ENCODE measurements around the gene ACTR5. TPM values are rescaled to one million over a fixed set of nuclear protein-coding genes. Genes with fewer than 3 reads are reported as not detected.
A peak's percentile ranks its signal among the peaks of the same experiment; 100 is the strongest.

ACTR5 gene
- total RNA-seq, 5 donors from 2014 or later (not counting 1 experiment from before 2014, with no cell fraction given), result 15.8 to 20.1 (median 18.8) TPM

- peaks cover 42 to 48% (median 47%) of the 10 kb centered on the region in 3 donors for H3K4me1 Mint-ChIP-seq
- POLR2A ChIA-PET, result no interaction called here
- ATAC-seq (replicated peaks in 1 of 4) (peak in 1 of 4 experiments; percentile 6), DNase-seq (no peak)
- H3K27me3 ChIP-seq (replicated peaks in 1 of 2; ENCODE audit: control insufficient read depth in 2 of 2, extremely low read depth in 1 of 2, insufficient read depth in 2 of 2, low read length in 1 of 2), result peaks cover 21 to 82% of the 10 kb centered on the region in 2 experiments
- H3K4me3 Mint-ChIP-seq, result peak overlapping the region; percentile 63 to 70 (median 65)
- peak overlapping the region; percentile 52 to 63 for H3K4me3 ChIP-seq (ENCODE audit: control insufficient read depth in 1 of 2, extremely low read depth in 1 of 2, low read length in 1 of 2)
- H3K4me1 ChIP-seq (ENCODE audit: control insufficient read depth in 1 of 2, extremely low read depth in 1 of 2, insufficient read depth in 2 of 2, low read length in 2 of 2), result peaks cover 5 to 50% of the 10 kb centered on the region in 2 experiments
- H3K9me3 Mint-ChIP-seq, result peaks cover 0 to 5% (median 0%) of the 10 kb centered on the region in 3 donors
- H3K36me3 Mint-ChIP-seq, result peaks cover 4% of the 10 kb centered on the region
- WGBS (ENCODE audit: insufficient coverage), result no CpG with 5 or more reads among the region's 1 CpG
- H3K27ac ChIP-seq (ENCODE audit: low read length), result no peak overlapping the region
- peaks cover 84 to 97% of the 10 kb centered on the region in 2 donors for H3K27me3 Mint-ChIP-seq
- H3K27ac Mint-ChIP-seq, result no peak overlapping the region
- H3K9me3 ChIP-seq, result no peaks in the 10 kb centered on the region
- CTCF ChIA-PET, result interaction anchor here (0.6 to 2.1 kb wide), 5 partner anchors 8 to 258 kb away, joined by 3 to 8 read pairs (median 4); partner anchors contain the start of gene ACTR5 (in 1 of the 2)
- no peaks in the 10 kb centered on the region for H3K36me3 ChIP-seq (ENCODE audit: control insufficient read depth in 2 of 2, extremely low read depth in 1 of 2, insufficient read depth in 1 of 2, low read length in 1 of 2)
Measured at GRCh38 chr20:38731738-38732113, 16.5 kb upstream of the ACTR5 start.

GRCh38 chr20:38732981-38733380 is 15.3 kb upstream of the ACTR5 start:
- no peak for DNase-seq
- peaks cover 18 to 79% of the 10 kb centered on the region in 2 experiments for H3K27me3 ChIP-seq (replicated peaks in 1 of 2; ENCODE audit: control insufficient read depth in 2 of 2, extremely low read depth in 1 of 2, insufficient read depth in 2 of 2, low read length in 1 of 2)

DNA sequence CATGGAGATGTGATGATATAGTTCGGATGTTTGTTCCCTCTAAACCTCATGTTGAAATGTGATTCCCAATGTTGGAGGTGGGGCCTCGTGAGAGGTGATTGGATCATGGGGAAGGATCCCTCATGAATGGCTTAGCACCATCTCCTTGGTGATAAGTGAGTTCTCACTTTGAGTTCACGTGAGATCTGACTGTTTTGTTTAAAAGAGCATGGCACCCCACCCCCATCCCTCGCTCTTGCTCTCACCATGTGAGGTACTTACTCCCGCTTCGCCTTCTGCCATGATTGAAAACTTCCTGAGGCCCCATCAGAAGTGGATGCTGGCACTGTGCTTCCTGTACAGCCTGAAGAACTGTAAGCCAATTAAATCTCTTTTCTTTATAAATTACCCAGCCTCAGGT is 13.1 kb upstream of the ACTR5 start:
- Histone ChIP-seq H3K4me1 (ENCODE audit: control insufficient read depth in 1 of 2, extremely low read depth in 1 of 2, insufficient read depth in 2 of 2, low read length in 2 of 2) (peaks cover 3 to 18% of the 10 kb centered on the region in 2 experiments), H3K27me3 (replicated peaks in 1 of 2; ENCODE audit: control insufficient read depth in 2 of 2, extremely low read depth in 1 of 2, insufficient read depth in 2 of 2, low read length in 1 of 2) (peaks cover 6 to 71% of the 10 kb centered on the region in 2 experiments), H3K36me3 (ENCODE audit: control insufficient read depth in 2 of 2, extremely low read depth in 1 of 2, insufficient read depth in 1 of 2, low read length in 1 of 2) (no peaks in the 10 kb centered on the region), H3K4me3 (ENCODE audit: control insufficient read depth in 1 of 2, extremely low read depth in 1 of 2, low read length in 1 of 2) (no peak overlapping the region), H3K9me3 (no peaks in the 10 kb centered on the region), H3K27ac (ENCODE audit: low read length) (no peak overlapping the region)
- peaks cover 10 to 17% (median 16%) of the 10 kb centered on the region in 3 donors for H3K4me1 Mint-ChIP-seq
- no peaks in the 10 kb centered on the region for H3K36me3 Mint-ChIP-seq
- ChIA-PET CTCF (no interaction called here), POLR2A (no interaction called here)
- no peak for ATAC-seq (replicated peaks in 1 of 4)
- no peak overlapping the region for H3K27ac Mint-ChIP-seq
- peaks cover 64 to 81% of the 10 kb centered on the region in 2 donors for H3K27me3 Mint-ChIP-seq
- H3K9me3 Mint-ChIP-seq, result no peaks in the 10 kb centered on the region
- DNase-seq, result no peak
- WGBS (ENCODE audit: insufficient coverage), result 50% methylated on average over 1 of the region's 6 CpGs
- H3K4me3 Mint-ChIP-seq, result no peak overlapping the region

More at GRCh38 chr20:38732981-38733380, 15.3 kb upstream of the ACTR5 start:
- Histone ChIP-seq H3K27ac (ENCODE audit: low read length) (no peak overlapping the region), H3K36me3 (ENCODE audit: control insufficient read depth in 2 of 2, extremely low read depth in 1 of 2, insufficient read depth in 1 of 2, low read length in 1 of 2) (no peaks in the 10 kb centered on the region), H3K4me3 (ENCODE audit: control insufficient read depth in 1 of 2, extremely low read depth in 1 of 2, low read length in 1 of 2) (no peak overlapping the region), H3K9me3 (no peaks in the 10 kb centered on the region), H3K4me1 (ENCODE audit: control insufficient read depth in 1 of 2, extremely low read depth in 1 of 2, insufficient read depth in 2 of 2, low read length in 2 of 2) (peaks cover 5 to 38% of the 10 kb centered on the region in 2 experiments)
- Mint-ChIP-seq H3K27me3 (peaks cover 71 to 94% of the 10 kb centered on the region in 2 donors), H3K4me3 (no peak overlapping the region), H3K27ac (peak overlapping the region in 1 of 2 donors; percentile 31), H3K4me1 (peaks cover 29 to 35% (median 34%) of the 10 kb centered on the region in 3 donors), H3K36me3 (peaks cover 4% of the 10 kb centered on the region), H3K9me3 (peaks cover 0 to 5% (median 0%) of the 10 kb centered on the region in 3 donors)
- CTCF ChIA-PET, result interaction anchor here (0.5 to 1.2 kb wide), 3 partner anchors 17 to 160 kb away, joined by 3 to 4 read pairs (median 4); no protein-coding TSS in a partner anchor
- WGBS (ENCODE audit: insufficient coverage), result 81% methylated on average over 3 of the region's 4 CpGs
- ATAC-seq (replicated peaks in 1 of 4), result no peak
- POLR2A ChIA-PET, result no interaction called here

DNA sequence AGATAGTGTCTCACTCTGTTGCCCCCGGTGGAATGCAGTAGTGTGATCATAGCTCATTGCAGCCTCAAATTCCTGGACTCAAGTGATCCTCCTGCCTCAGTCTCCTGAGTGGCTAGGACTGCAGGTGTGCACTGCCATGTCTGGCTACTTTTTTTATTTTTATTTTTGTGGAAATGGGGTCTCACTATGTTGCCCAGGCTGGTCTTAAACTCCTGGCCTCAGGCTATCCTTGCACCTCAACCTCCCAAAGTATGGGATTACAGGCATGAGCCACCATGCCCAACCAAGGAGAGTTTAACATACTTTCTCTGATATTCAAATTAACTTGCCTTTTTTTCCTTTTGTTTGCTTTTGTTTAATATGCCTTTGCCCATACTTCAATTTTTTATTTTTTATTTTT is 10.4 kb upstream of the ACTR5 start:
- H3K4me3 ChIP-seq (ENCODE audit: control insufficient read depth in 1 of 2, extremely low read depth in 1 of 2, low read length in 1 of 2), result no peak overlapping the region
- Mint-ChIP-seq H3K27me3 (peaks cover 66 to 80% of the 10 kb centered on the region in 2 donors), H3K27ac (no peak overlapping the region), H3K4me3 (no peak overlapping the region), H3K9me3 (no peaks in the 10 kb centered on the region), H3K4me1 (no peaks in the 10 kb centered on the region), H3K36me3 (no peaks in the 10 kb centered on the region)
- no peak for DNase-seq
- no peak overlapping the region for H3K27ac ChIP-seq (ENCODE audit: low read length)
- ATAC-seq (replicated peaks in 1 of 4), result no peak
- H3K27me3 ChIP-seq (replicated peaks in 1 of 2; ENCODE audit: control insufficient read depth in 2 of 2, extremely low read depth in 1 of 2, insufficient read depth in 2 of 2, low read length in 1 of 2), result peaks cover 9 to 55% of the 10 kb centered on the region in 2 experiments
- no peaks in the 10 kb centered on the region for H3K9me3 ChIP-seq
- ChIA-PET CTCF (no interaction called here), POLR2A (interaction anchor here in 1 of 2 donors (0.7 kb wide), 1 partner anchor 15 kb away, joined by 4 read pairs; no protein-coding TSS in a partner anchor)
- no peaks in the 10 kb centered on the region for H3K4me1 ChIP-seq (ENCODE audit: control insufficient read depth in 1 of 2, extremely low read depth in 1 of 2, insufficient read depth in 2 of 2, low read length in 2 of 2)
- 100% methylated on average over 1 of the region's 1 CpG for WGBS (ENCODE audit: insufficient coverage)
- no peaks in the 10 kb centered on the region for H3K36me3 ChIP-seq (ENCODE audit: control insufficient read depth in 2 of 2, extremely low read depth in 1 of 2, insufficient read depth in 1 of 2, low read length in 1 of 2)

DNA sequence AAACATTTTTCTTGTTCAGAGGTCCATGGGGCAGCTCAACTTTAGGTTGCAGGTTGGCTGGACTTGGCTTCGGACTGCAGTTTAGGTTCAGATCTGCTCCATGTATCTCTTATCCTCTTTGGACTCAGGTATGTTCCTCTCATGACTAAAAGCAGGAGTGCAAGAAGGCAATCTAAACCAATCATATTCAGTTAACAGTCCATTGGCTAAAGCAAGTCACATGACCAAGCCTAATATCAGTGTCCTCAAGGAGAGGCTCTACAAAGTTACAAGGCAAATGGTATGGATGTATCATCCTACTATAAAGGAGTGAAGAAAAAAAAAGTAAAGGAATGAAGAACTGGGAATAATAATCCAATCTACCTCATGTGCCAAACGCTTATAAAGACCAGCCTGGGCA is 2.5 kb upstream of the ACTR5 start:
- no peak for DNase-seq
- CTCF ChIA-PET, result no interaction called here
- Mint-ChIP-seq H3K4me1 (peaks cover 22 to 25% (median 23%) of the 10 kb centered on the region in 3 donors), H3K9me3 (no peaks in the 10 kb centered on the region), H3K27me3 (peaks cover 19 to 25% of the 10 kb centered on the region in 2 donors), H3K27ac (no peak overlapping the region), H3K4me3 (no peak overlapping the region), H3K36me3 (peaks cover 4% of the 10 kb centered on the region)
- Histone ChIP-seq H3K36me3 (ENCODE audit: control insufficient read depth in 2 of 2, extremely low read depth in 1 of 2, insufficient read depth in 1 of 2, low read length in 1 of 2) (no peaks in the 10 kb centered on the region), H3K27me3 (replicated peaks in 1 of 2; ENCODE audit: control insufficient read depth in 2 of 2, extremely low read depth in 1 of 2, insufficient read depth in 2 of 2, low read length in 1 of 2) (peaks cover 6 to 11% of the 10 kb centered on the region in 2 experiments), H3K4me3 (ENCODE audit: control insufficient read depth in 1 of 2, extremely low read depth in 1 of 2, low read length in 1 of 2) (no peak overlapping the region), H3K4me1 (ENCODE audit: control insufficient read depth in 1 of 2, extremely low read depth in 1 of 2, insufficient read depth in 2 of 2, low read length in 2 of 2) (peaks cover 7 to 16% of the 10 kb centered on the region in 2 experiments), H3K27ac (ENCODE audit: low read length) (no peak overlapping the region), H3K9me3 (no peaks in the 10 kb centered on the region)
- POLR2A ChIA-PET, result no interaction called here
- no peak for ATAC-seq (replicated peaks in 1 of 4)
- 100% methylated on average over 1 of the region's 2 CpGs for WGBS (ENCODE audit: insufficient coverage)

- Histone ChIP-seq H3K27ac (ENCODE audit: low read length) (peak overlapping the region; percentile 40), H3K4me1 (ENCODE audit: control insufficient read depth in 1 of 2, extremely low read depth in 1 of 2, insufficient read depth in 2 of 2, low read length in 2 of 2) (peaks cover 9 to 16% of the 10 kb centered on the region in 2 experiments), H3K27me3 (replicated peaks in 1 of 2; ENCODE audit: control insufficient read depth in 2 of 2, extremely low read depth in 1 of 2, insufficient read depth in 2 of 2, low read length in 1 of 2) (peaks cover under 1 to 6% of the 10 kb centered on the region in 2 experiments), H3K9me3 (no peaks in the 10 kb centered on the region), H3K36me3 (ENCODE audit: control insufficient read depth in 2 of 2, extremely low read depth in 1 of 2, insufficient read depth in 1 of 2, low read length in 1 of 2) (peaks cover 0 to 6% of the 10 kb centered on the region in 2 donors), H3K4me3 (ENCODE audit: control insufficient read depth in 1 of 2, extremely low read depth in 1 of 2, low read length in 1 of 2) (peak overlapping the region; percentile 19 to 40)
- WGBS (ENCODE audit: insufficient coverage), result 9% methylated on average over 33 of the region's 39 CpGs
- H3K9me3 Mint-ChIP-seq, result no peaks in the 10 kb centered on the region
- ChIA-PET POLR2A (interaction anchor here in 1 of 2 donors (1.0 to 1.2 kb wide), 2 partner anchors 58 to 59 kb away, joined by 5 read pairs; partner anchors contain the start of gene PPP1R16B), CTCF (interaction anchor here in 1 of 2 donors (1.4 to 1.8 kb wide), 2 partner anchors 16 to 215 kb away, joined by 4 to 8 read pairs; partner anchors contain the start of gene DHX35)
- peaks cover 5 to 8% of the 10 kb centered on the region in 2 donors for H3K27me3 Mint-ChIP-seq
- ATAC-seq (replicated peaks in 1 of 4), result no peak
- H3K4me1 Mint-ChIP-seq, result peaks cover 26 to 32% (median 27%) of the 10 kb centered on the region in 3 donors
- H3K27ac Mint-ChIP-seq, result peak overlapping the region; percentile 62 to 81
- no peak for DNase-seq
- peak overlapping the region; percentile 75 to 96 (median 95) for H3K4me3 Mint-ChIP-seq
- peaks cover 11% of the 10 kb centered on the region for H3K36me3 Mint-ChIP-seq
Measured at GRCh38 chr20:38747495-38748096, 664 bp upstream of the ACTR5 start.

Data from T-cell (primary cell).